GM18861 (cell line): ENCODE measurements around the gene NAIF1.
"Not testable (repeated sequence)": the region's sequence is repeated elsewhere in the genome, so short reads cannot be mapped to it uniquely, and the experiment has no call there.

Experiments
- ATAC-seq: cut with Tn5 transposase; IDR thresholded peaks from one replicate; pipeline ENCODE4 v1.9.1; 2021; ENCODE audit not compliant: unreplicated experiment

NAIF1 gene

GRCh38 chr9:128088253-128088945 is 21.3 kb upstream of the NAIF1 start:
- ATAC-seq = no peak

- ATAC-seq = no peak
These were observed 20.1 kb upstream of the NAIF1 start for GRCh38 chr9:128087262-128087661.

- ATAC-seq = no peak
These were observed 18.8 kb upstream of the NAIF1 start for GRCh38 chr9:128085943-128086342.

- ATAC-seq = no peak
These were observed 17.6 kb upstream of the NAIF1 start for GRCh38 chr9:128084746-128085145.

- no peak for ATAC-seq
These were observed 15.0 kb upstream of the NAIF1 start for GRCh38 chr9:128082151-128082550.

- no peak for ATAC-seq
These were observed 13.9 kb upstream of the NAIF1 start for GRCh38 chr9:128081056-128081455.

GRCh38 chr9:128080206-128080605 is 13.1 kb upstream of the NAIF1 start:
- ATAC-seq = no peak

- ATAC-seq = no peak
These were observed 11.6 kb upstream of the NAIF1 start for GRCh38 chr9:128078504-128079434.

GRCh38 chr9:128077847-128078503 is 10.9 kb upstream of the NAIF1 start:
- no peak for ATAC-seq

- ATAC-seq = no peak
These were observed 6.2 kb upstream of the NAIF1 start for GRCh38 chr9:128073253-128073886.

- no peak for ATAC-seq
These were observed 5.3 kb upstream of the NAIF1 start for GRCh38 chr9:128072144-128073021.

- ATAC-seq = not testable (repeated sequence)
These were observed 4.4 kb upstream of the NAIF1 start for GRCh38 chr9:128071475-128071874.

GRCh38 chr9:128070874-128071273 is 3.8 kb upstream of the NAIF1 start:
- no peak for ATAC-seq

- ATAC-seq = no peak
These were observed 1.5 kb upstream of the NAIF1 start for GRCh38 chr9:128068386-128069205.

GRCh38 chr9:128067645-128068385 is 695 bp upstream of the NAIF1 start, which contains the start of gene SLC25A25:
Gene SLC25A25, plus strand, starts transcription at chr9:128068232. Its CDS starts 88 bp downstream, at chr9:128068320.
- ATAC-seq = peak; percentile 60

- ATAC-seq = no peak
These were observed 1.0 kb downstream of the NAIF1 start for GRCh38 chr9:128065907-128066712.
